ENCODE results near the gene SORCS2. TPM values are rescaled to one million over a fixed set of nuclear protein-coding genes. Genes with fewer than 3 reads are reported as not detected.

Gene SORCS2
- total RNA-seq, 1 experiment from 2014 or later, result 0.91 TPM

- no peak for DNase-seq (ENCODE audit: low read depth)
Observed at GRCh38 chr4:7302781-7303404, 110.6 kb downstream of the SORCS2 start.

GRCh38 chr4:7303561-7303960 lies 111.2 kb downstream of the SORCS2 start:
- no peak for DNase-seq (ENCODE audit: low read depth)

- no peak for DNase-seq (ENCODE audit: low read depth)
Observed at GRCh38 chr4:7304436-7304835, 112.1 kb downstream of the SORCS2 start.

GRCh38 chr4:7306021-7306965 lies 114.0 kb downstream of the SORCS2 start:
- DNase-seq (ENCODE audit: low read depth), result no peak

- DNase-seq (ENCODE audit: low read depth), result no peak
Observed at GRCh38 chr4:7306986-7307385, 114.6 kb downstream of the SORCS2 start.

GRCh38 chr4:7307394-7308099 lies 115.2 kb downstream of the SORCS2 start:
- DNase-seq (ENCODE audit: low read depth), result no peak

- DNase-seq (ENCODE audit: low read depth), result no peak
Observed at GRCh38 chr4:7309181-7309580, 116.8 kb downstream of the SORCS2 start.

GRCh38 chr4:7309636-7310390 lies 117.5 kb downstream of the SORCS2 start:
- DNase-seq (ENCODE audit: low read depth), result no peak

GRCh38 chr4:7310451-7310850 lies 118.1 kb downstream of the SORCS2 start:
- DNase-seq (ENCODE audit: low read depth), result no peak

GRCh38 chr4:7311205-7311604 lies 118.9 kb downstream of the SORCS2 start:
- DNase-seq (ENCODE audit: low read depth), result no peak

GRCh38 chr4:7312691-7313090 lies 120.4 kb downstream of the SORCS2 start:
- no peak for DNase-seq (ENCODE audit: low read depth)

GRCh38 chr4:7313347-7313811 lies 121.0 kb downstream of the SORCS2 start:
- no peak for DNase-seq (ENCODE audit: low read depth)

GRCh38 chr4:7313991-7314390 lies 121.7 kb downstream of the SORCS2 start:
- no peak for DNase-seq (ENCODE audit: low read depth)

- DNase-seq (ENCODE audit: low read depth), result no peak
Observed at GRCh38 chr4:7315286-7315685, 122.9 kb downstream of the SORCS2 start.

- DNase-seq (ENCODE audit: low read depth), result no peak
Observed at GRCh38 chr4:7315935-7316334, 123.6 kb downstream of the SORCS2 start.

GRCh38 chr4:7319024-7319423 lies 126.7 kb downstream of the SORCS2 start:
- no peak for DNase-seq (ENCODE audit: low read depth)

- no peak for DNase-seq (ENCODE audit: low read depth)
Observed at GRCh38 chr4:7320206-7320797, 128.0 kb downstream of the SORCS2 start.

- no peak for DNase-seq (ENCODE audit: low read depth)
Observed at GRCh38 chr4:7322166-7322991, 130.0 kb downstream of the SORCS2 start.

- no peak for DNase-seq (ENCODE audit: low read depth)
Observed at GRCh38 chr4:7323461-7323871, 131.1 kb downstream of the SORCS2 start.
